Fibroblast of lung (primary cell): ENCODE results near the gene RSPH9. TPM values are rescaled to one million over a fixed set of nuclear protein-coding genes. Genes with fewer than 3 reads are reported as not detected.

Source experiments
- DNase-seq, 2 donors: peaks; one replicate each; pipeline versions ENCODE4 v3.0.0 to v3.0.0-alpha.2; 2010; ENCODE audit warnings: low read depth in 2 of 2
- H2AFZ ChIP-seq: 2 replicates; pipeline ENCODE4 v1.5.1; 2012; ENCODE audit warnings: low read length, control low read depth, inconsistent platforms
- H3K27ac ChIP-seq: 2 replicates; pipeline ENCODE4 v1.5.1; 2011; ENCODE audit warnings: low read length, control low read depth; ENCODE audit not compliant: insufficient read depth
- H3K27me3 ChIP-seq: 2 replicates; pipeline ENCODE4 v1.5.1; 2011; ENCODE audit warnings: mild to moderate bottlenecking, low read length; ENCODE audit not compliant: control insufficient read depth, insufficient read depth
- H3K36me3 ChIP-seq: 2 replicates; pipeline ENCODE4 v1.5.1; 2011; ENCODE audit warnings: low read length; ENCODE audit not compliant: control insufficient read depth, insufficient read depth
- H3K4me1 ChIP-seq: 2 replicates; pipeline ENCODE4 v1.5.1; 2011; ENCODE audit warnings: low read length; ENCODE audit not compliant: control insufficient read depth, insufficient read depth; ENCODE audit errors: extremely low read depth
- H3K4me2 ChIP-seq: 2 replicates; pipeline ENCODE4 v1.5.1; 2011; ENCODE audit warnings: low read length, control low read depth; ENCODE audit not compliant: insufficient read depth; ENCODE audit errors: extremely low read depth
- H3K4me3 ChIP-seq, 4 experiments: fragments of 200-600 bp in 1 of 4; sonication (generic) in 1 of 4; replicated peaks in 1 of 4; 2 replicates each; pipeline ENCODE4 v1.5.1; 2011 to 2016; ENCODE audit warnings: low read length in 4 of 4, low read depth in 3 of 4, mild to moderate bottlenecking in 3 of 4, control low read depth in 2 of 4, inconsistent platforms in 1 of 4, mixed read lengths in 1 of 4; ENCODE audit not compliant: insufficient read depth in 1 of 4; ENCODE audit errors: control extremely low read depth in 1 of 4
- H3K79me2 ChIP-seq: 2 replicates; pipeline ENCODE4 v1.5.1; 2012; ENCODE audit warnings: mild to moderate bottlenecking, low read length, inconsistent platforms; ENCODE audit not compliant: control insufficient read depth, insufficient read depth
- H3K9ac ChIP-seq: 2 replicates; pipeline ENCODE4 v1.5.1; 2011; ENCODE audit warnings: mild to moderate bottlenecking, low read length, control low read depth; ENCODE audit not compliant: insufficient read depth
- H3K9me3 ChIP-seq: 2 replicates; pipeline ENCODE4 v1.5.1; 2012; ENCODE audit warnings: low read depth, low read length; ENCODE audit not compliant: control insufficient read depth, insufficient read depth
- H4K20me1 ChIP-seq: 2 replicates; pipeline ENCODE4 v1.5.1; 2011; ENCODE audit warnings: low read length; ENCODE audit not compliant: control insufficient read depth, insufficient read depth; ENCODE audit errors: extremely low read depth
- CTCF ChIP-seq, 2 donors: IDR thresholded peaks in 1 of 2; conservative IDR thresholded peaks in 1 of 2; 1 replicate in 1 of 2; 2 replicates in 1 of 2; pipeline ENCODE4 v1.5.1; 2011 to 2012; ENCODE audit warnings: low read length in 2 of 2, control low read depth in 1 of 2, inconsistent platforms in 1 of 2, low read depth in 1 of 2, mild to moderate bottlenecking in 1 of 2
- EZH2 ChIP-seq: IDR thresholded peaks from 2 replicates; pipeline ENCODE4 v1.5.1; 2012; ENCODE audit warnings: low read length, control low read depth, mild to moderate bottlenecking; ENCODE audit errors: missing control alignments
- polyA plus RNA-seq, 2 donors: library from polyadenylated mRNA; depleted of rRNA in 1 of 2; stranded (reverse) in 1 of 2; unstranded in 1 of 2; fragments of >200 nt; gene quantifications; 2 replicates each; pipeline ENCODE4 v1.2.1, GENCODE V29; 2011 to 2012; ENCODE audit warnings: missing spikeins in 1 of 2
- total RNA-seq: library from RNA; depleted of rRNA; stranded (reverse); fragments of >200 nt; gene quantifications from 2 replicates; pipeline ENCODE4 v1.2.1, GENCODE V29; 2014

RSPH9 gene
- total and polyA plus RNA-seq, 2 donors (not counting 1 experiment from before 2014, with no cell fraction given), result 0.87 to 1.7 TPM

GRCh38 chr6:43695215-43695966, 50.6 kb downstream of the RSPH9 start:
- no peak overlapping the region for H3K27ac ChIP-seq
- H3K36me3 ChIP-seq, result no peaks in the 10 kb centered on the region
- H2AFZ ChIP-seq, result no peak overlapping the region

DNA sequence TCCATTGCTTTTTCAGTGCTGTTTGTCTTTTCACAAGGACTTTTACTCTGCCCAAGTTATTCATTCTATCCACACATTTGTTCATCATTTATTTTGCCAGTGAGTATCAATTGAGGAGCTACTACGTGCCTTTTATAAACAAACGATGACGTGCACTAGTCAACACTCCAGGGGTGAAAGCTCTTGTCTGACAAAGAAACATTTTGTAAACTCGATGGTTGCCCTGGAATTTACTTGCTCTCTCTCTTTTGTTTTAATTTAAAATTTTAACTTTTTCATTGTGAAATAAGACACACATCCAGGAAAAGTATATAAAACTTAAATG, 51.1 kb downstream of the RSPH9 start:
- no peaks in the 10 kb centered on the region for H3K27me3 ChIP-seq
- no peaks in the 10 kb centered on the region for H4K20me1 ChIP-seq
- peaks cover 14% of the 10 kb centered on the region for H3K4me1 ChIP-seq
- TF ChIP-seq CTCF (conservative IDR thresholded peaks at IDR 0.05 in 1 of 2, IDR thresholded peaks at IDR 0.05 in 1 of 2; ENCODE audit: low read depth in 1 of 2, low read length in 2 of 2) (no peak), EZH2 (no peak)
- H3K4me3 ChIP-seq, result no peak overlapping the region
- no peaks in the 10 kb centered on the region for H3K9me3 ChIP-seq
- H3K4me2 ChIP-seq, result no peak overlapping the region
- H3K9ac ChIP-seq, result no peak overlapping the region
- no peaks in the 10 kb centered on the region for H3K79me2 ChIP-seq
- no peak overlapping the region for H2AFZ ChIP-seq
- no peaks in the 10 kb centered on the region for H3K36me3 ChIP-seq
- DNase-seq, result no peak
- H3K27ac ChIP-seq, result no peak overlapping the region

More at GRCh38 chr6:43695215-43695966, 50.6 kb downstream of the RSPH9 start:
- Histone ChIP-seq H3K4me1 (peaks cover 14% of the 10 kb centered on the region), H3K27me3 (no peaks in the 10 kb centered on the region), H3K9ac (no peak overlapping the region), H3K4me3 (no peak overlapping the region), H4K20me1 (no peaks in the 10 kb centered on the region), H3K9me3 (no peaks in the 10 kb centered on the region), H3K4me2 (no peak overlapping the region), H3K79me2 (no peaks in the 10 kb centered on the region)
- TF ChIP-seq CTCF (conservative IDR thresholded peaks at IDR 0.05 in 1 of 2, IDR thresholded peaks at IDR 0.05 in 1 of 2; ENCODE audit: low read depth in 1 of 2, low read length in 2 of 2), result no peak
- no peak for TF ChIP-seq EZH2
- DNase-seq, result no peak

DNA sequence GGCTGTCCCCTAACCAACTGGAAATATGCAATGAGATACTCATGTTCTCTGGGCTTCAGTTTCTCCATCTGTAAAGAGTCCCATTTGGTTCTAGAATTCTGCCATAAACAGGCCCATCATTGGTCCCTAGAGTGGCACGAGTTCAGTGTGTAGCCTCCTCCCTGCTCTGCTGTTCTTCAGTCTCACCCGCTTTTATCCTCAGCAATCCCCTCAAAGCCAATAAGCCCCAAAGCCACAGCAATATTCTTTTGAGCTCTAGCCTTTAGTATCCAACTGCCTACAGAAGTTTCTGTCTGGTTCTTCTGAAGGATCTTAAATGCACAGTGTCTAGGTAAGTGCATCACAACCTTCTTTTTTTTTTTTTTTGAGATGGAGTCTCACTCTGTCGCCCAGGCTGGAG, 52.6 kb downstream of the RSPH9 start:
- H4K20me1 ChIP-seq, result no peaks in the 10 kb centered on the region
- H3K36me3 ChIP-seq, result no peaks in the 10 kb centered on the region
- no peak for DNase-seq

More for the DNA sequence above, 52.6 kb downstream of the RSPH9 start:
- no peaks in the 10 kb centered on the region for H3K79me2 ChIP-seq
- TF ChIP-seq CTCF (conservative IDR thresholded peaks at IDR 0.05 in 1 of 2, IDR thresholded peaks at IDR 0.05 in 1 of 2; ENCODE audit: low read depth in 1 of 2, low read length in 2 of 2), result no peak
- no peak for TF ChIP-seq EZH2
- H3K9ac ChIP-seq, result no peak overlapping the region
- peaks cover 18% of the 10 kb centered on the region for H3K4me1 ChIP-seq
- H3K27ac ChIP-seq, result no peak overlapping the region
- no peaks in the 10 kb centered on the region for H3K27me3 ChIP-seq
- no peaks in the 10 kb centered on the region for H3K9me3 ChIP-seq
- no peak overlapping the region for H3K4me3 ChIP-seq
- no peak overlapping the region for H2AFZ ChIP-seq
- H3K4me2 ChIP-seq, result no peak overlapping the region
